ENCODE results near the gene FHL1.
"Not testable (repeated sequence)": the region's sequence is repeated elsewhere in the genome, so short reads cannot be mapped to it uniquely, and the experiment has no call there.

Gene FHL1

DNA sequence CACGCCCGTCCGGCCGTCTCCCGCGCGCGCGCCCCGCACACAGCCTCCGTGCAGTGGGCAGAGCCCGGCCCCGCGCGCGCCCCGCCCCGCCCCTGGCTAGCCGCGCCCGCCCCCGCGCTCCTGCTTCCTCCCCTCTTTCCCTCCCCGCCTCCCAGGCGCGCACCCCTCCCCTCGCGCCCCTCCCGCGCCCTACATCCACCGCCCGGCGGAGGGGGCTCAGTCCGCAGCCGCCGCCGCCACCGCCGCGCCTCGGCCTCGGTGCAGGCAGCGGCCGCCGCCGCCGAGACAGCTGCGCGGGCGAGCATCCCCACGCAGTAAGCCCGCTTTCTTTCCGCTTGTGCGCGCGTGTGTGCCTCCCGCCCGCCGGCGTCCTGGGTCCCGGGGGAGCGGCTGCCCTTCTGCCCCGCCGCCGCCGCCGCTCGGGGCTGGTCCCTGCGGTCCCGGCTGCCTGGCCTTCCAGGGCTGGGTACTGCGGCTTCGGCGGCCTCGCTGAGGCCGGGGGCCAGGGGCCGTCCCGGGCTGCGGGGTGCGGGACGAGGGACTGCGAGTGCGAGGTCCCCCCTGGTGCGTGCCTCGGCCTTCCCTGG lies at the start of gene FHL1:
Gene FHL1, plus strand, starts transcription at position 219 of the 587 bp plus-strand sequence.
- peak; percentile 18 for DNase-seq
- in situ Hi-C loops (cut with MboI; ENCODE audit: low pct_unique_long_range_greater_than_20kb, low sequenced_read_pairs), result no loop called here

DNA sequence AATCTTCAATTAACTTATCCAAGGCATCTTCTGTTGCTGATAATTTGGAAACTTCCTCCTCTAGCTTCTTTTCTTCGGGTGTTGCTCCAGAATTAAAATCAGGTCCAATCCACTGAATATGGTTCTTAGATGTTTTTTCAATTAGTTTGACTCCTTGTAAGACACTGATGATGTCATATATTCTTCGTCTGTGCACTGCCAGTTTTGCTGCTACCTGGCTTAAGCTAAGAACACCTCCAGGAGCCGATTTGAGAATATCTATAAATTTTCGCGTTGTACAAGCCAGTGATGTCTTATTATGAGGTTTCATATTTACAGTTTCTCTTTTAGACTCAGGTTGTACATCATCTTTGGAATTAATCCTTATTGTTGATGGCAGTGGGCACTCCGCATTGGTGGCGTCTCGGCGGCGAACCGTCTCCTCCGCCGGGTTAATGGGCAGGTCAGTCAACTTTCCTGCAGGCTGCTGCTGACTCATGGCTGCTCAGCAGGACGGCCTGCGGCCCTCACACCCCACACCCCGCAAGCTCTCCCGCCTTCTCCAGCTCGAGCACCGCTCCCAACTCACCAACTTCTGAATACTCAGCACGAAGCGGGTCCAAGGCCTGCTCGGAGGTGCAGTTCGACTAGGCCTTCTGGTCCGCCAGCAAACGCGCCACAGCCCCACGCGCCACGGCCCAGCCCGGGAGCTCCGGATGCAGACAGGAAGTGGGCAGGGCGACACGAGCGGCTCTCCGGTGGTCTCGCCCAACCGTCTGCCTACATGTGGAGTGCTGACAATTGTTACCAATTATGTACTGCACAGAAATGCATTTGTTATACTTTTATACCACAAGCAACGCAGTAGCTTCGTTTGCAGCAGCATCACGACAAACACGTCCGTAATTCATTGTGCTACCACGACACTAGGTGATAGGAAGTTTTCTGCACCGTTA lies 49.2 kb upstream of the FHL1 start:
- in situ Hi-C loops (cut with MboI; ENCODE audit: low pct_unique_long_range_greater_than_20kb, low sequenced_read_pairs), result no loop called here

DNA sequence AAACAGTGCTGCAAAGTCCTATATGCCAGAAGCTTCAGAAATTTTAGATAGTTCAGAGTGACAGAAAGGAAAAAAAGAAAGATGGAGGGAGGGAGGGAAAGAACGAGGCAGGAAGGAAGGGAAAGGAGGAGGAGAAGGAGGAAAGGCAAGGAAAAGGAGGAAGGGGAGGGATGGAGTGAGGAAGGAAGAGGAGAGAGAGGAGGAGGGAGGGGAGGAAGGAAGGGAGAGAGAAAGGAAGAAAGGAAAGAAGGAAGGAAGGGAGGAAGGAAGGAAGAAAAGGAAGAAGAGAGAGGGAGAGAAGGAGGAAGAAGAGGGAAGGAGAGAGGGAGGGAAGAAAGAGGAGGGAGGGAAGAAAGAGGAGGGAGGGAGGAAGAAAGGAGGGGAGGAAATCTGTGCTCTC lies 42.4 kb upstream of the FHL1 start:
- in situ Hi-C loops (cut with MboI; ENCODE audit: low pct_unique_long_range_greater_than_20kb, low sequenced_read_pairs), result no loop called here
- DNase-seq, result no peak

More for the DNA sequence above, 49.2 kb upstream of the FHL1 start:
- DNase-seq, result no peak

DNA sequence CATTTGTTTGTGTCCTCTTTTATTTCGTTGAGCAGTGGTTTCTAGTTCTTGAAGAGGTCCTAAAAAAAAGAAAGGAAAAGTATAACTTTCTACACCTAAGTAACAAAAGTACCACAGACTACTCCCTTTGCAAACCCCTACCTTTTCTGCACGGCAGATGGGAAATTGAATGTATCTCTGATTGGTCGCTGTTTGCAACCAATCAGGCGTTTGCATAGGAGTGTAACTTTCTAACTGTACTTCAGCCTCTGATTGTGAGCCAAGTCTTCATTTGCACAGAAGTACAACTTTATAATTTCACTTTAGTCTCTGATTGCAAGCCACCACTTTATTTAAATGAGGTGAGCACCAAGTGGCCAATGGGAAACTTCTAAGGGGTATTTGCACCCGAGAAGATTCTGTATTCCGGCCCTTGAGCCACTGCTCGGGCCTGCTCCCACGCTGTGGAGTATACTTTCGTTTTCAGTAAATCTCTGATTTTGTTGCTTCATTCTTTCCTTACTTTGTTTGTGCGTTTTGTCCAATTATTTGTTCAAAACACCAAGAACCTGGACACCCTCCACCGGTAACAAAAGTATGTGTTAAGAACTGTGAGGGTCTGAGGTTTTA lies 40.3 kb upstream of the FHL1 start:
- in situ Hi-C loops (cut with MboI; ENCODE audit: low pct_unique_long_range_greater_than_20kb, low sequenced_read_pairs), result no loop called here
- DNase-seq, result no peak

DNA sequence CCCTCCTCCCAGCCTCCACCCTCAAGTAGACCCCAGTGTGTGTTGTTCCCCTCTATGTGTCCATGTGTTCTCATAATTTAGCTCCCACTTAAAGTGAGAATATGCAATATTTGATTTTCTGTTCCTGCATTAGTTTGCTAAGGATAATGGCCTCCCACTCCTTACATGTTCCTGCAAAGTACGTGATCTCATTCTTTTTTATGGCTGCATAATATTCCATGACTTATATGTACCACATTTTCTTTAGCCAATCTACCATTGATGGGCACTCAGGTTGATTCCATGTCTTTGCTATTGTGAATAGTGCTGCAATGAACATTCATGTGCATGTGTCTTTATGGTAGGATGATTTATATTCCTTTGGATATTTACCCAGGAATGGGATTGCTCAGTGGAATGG lies 38.4 kb upstream of the FHL1 start:
- in situ Hi-C loops (cut with MboI; ENCODE audit: low pct_unique_long_range_greater_than_20kb, low sequenced_read_pairs); DNase-seq: not testable (repeated sequence)

DNA sequence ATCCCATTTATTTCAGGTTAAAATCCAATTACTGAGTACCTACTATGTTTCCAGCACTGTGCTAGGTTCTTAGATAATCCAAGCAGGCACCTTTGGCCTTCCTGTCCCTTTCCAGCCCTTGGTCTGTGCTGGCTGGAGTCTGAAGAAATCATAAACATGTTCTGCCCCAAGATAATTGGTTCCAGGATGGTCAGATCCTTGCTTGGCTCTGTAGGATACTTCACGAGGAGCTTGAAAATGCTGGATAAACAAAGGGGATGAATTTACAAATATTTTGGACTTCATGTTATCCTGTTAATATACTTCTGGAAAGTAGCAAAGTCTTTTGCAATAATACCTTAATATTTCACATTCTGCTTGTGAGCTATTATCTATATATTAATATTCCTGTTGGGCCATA lies 35.0 kb upstream of the FHL1 start:
- in situ Hi-C loops (cut with MboI; ENCODE audit: low pct_unique_long_range_greater_than_20kb, low sequenced_read_pairs), result no loop called here
- DNase-seq, result no peak

DNA sequence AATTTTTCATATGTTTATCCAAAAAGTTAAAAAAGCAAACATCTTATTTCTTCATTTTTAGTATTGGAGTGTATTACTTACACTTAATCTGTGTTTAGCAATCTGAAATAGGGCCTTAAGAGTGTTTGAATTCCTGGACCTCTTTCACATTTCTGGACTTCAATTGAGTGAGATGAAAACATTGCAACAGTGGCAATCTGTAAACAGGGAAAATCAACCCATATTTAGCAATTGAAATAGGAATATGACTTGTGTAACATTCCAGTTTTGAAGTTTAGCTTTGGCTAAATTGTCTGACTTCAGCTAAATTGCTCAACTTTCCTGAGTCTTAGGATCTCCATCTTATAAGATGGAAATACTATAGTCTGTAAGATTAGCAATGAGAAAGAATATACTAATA lies 34.6 kb upstream of the FHL1 start:
- in situ Hi-C loops (cut with MboI; ENCODE audit: low pct_unique_long_range_greater_than_20kb, low sequenced_read_pairs), result no loop called here
- no peak for DNase-seq

DNA sequence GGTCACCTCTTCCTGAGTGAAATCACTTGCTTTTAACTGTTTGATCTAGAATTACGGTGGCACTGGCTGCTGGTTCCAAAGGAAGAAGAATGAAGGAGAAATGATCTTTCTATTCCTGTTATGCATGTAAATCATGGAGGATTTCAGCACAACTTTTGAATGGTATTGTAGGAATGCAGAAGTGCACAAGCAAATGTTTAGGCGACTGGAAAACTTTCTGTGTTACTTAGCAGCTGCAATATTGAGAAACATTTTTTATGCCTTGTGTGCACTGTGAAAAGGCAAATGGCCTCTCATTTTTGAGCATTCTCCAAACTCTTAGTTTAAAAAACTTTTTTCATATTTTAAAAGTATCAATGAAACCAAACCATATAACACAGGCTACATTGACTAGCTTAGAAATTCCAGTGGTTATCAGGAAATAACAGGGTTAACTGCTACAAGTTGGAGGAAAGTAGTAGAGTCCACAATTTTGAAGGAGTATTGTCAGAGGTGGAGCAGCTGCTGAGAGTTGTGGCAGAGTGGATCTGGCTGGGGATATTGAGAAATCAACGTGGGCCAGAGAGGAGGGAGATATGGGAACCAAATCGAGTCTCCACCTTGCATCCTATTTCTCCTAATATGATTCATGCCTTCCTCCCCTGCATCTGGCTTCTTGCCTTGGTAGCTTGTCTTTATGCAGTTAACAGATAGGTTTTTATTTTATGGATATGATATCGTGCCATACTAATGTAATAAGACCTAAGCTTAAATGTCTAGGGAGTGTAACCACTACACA lies 32.0 kb upstream of the FHL1 start:
- peak; percentile 1 for DNase-seq
- in situ Hi-C loops (cut with MboI; ENCODE audit: low pct_unique_long_range_greater_than_20kb, low sequenced_read_pairs), result no loop called here

DNA sequence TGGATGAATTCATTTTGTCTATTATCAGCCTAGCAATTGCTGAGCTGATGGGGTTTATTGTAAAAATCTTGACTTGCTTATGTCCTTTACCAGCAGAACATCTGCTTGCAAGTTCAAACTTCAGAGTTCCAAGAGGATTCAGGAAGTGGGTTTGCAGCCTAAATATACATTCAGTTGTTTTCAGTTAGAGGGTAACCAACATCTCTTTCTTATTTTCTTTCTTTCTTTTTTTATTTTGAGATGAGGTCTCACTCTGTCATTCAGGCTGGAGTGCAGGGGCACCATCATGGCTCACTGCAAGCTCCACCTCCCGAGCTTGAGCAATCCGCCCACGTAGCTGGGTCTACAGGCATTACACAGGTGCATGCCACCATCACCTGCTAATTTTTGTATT lies 31.4 kb upstream of the FHL1 start:
- in situ Hi-C loops (cut with MboI; ENCODE audit: low pct_unique_long_range_greater_than_20kb, low sequenced_read_pairs), result no loop called here
- no peak for DNase-seq

DNA sequence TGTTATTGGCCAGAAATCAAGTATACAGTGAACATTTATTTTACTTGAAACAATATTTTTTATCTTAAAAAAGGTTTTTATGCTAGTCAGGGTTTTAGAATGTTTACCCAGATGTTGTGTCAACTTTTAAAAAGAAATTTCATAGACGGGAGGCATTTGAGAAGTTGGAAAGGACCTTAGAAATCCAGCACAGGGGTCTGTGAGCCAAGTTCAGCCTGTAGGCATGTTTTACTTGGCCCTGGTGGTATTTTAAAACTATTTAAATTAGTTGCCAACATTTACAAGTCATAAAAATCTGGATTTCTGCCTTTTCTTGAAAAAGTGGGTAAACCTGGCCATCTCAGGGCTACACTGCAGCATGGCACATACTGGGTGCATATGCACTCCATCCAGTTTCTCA lies 25.5 kb upstream of the FHL1 start:
- DNase-seq, result no peak
- in situ Hi-C loops (cut with MboI; ENCODE audit: low pct_unique_long_range_greater_than_20kb, low sequenced_read_pairs), result no loop called here

DNA sequence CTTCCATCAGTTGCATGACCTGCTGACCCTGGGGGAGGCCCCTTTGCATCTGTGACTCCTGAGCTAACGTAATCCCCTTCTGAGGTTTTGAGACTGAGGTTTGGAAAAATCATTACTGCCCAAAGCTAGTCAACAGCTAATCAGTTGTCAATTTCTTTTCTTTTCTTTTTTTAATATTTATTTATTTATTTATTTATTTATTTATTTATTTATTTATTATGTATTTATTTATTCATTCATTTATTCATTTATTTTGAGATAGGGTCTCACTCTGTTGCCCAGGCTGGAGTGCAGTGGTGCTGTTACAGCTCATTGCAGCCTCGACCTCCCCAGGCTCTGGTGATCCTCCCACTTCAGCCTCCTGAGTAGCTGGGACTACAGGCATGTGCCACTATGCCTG lies 25.1 kb upstream of the FHL1 start:
- in situ Hi-C loops (cut with MboI; ENCODE audit: low pct_unique_long_range_greater_than_20kb, low sequenced_read_pairs), result no loop called here
- DNase-seq, result no peak

DNA sequence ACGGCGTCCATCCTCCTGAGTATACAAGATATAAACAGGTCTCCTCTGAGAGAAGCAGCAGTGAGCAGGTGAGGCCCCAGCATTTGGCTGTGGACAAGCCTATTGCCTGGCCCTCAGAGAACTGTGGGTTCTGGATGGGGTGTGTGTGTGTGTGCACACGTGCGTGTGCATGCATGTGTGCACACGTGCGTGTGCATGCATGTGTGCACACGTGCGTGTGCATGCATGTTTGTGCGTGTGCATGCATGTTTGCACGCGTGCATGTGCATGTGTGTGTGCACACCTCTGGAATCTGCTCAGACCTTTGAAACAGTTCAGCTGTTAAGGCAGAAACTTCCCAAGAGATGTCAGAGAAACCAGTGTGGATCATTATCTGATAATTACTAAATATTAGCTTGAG lies 22.2 kb upstream of the FHL1 start:
- in situ Hi-C loops (cut with MboI; ENCODE audit: low pct_unique_long_range_greater_than_20kb, low sequenced_read_pairs), result no loop called here
- DNase-seq, result no peak

DNA sequence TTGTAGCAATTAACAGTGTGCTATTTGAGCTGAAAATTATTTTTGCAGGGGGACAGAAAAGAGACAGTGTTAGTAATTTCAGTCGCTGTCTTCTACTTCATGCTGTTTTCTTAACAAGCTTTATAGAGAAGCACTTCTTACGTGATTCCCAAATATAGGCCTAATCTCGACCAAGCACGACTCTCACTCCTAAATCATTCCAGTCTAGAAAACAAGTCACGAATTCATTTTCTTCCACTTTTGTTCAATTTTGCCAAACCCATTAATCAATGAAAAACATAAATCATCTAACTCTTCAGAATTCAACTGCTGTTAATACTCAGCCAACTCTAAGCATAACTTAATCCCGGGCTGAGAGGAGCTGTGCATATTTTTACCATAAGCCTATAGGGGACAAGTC lies 21.0 kb upstream of the FHL1 start:
- no peak for DNase-seq
- in situ Hi-C loops (cut with MboI; ENCODE audit: low pct_unique_long_range_greater_than_20kb, low sequenced_read_pairs), result no loop called here

DNA sequence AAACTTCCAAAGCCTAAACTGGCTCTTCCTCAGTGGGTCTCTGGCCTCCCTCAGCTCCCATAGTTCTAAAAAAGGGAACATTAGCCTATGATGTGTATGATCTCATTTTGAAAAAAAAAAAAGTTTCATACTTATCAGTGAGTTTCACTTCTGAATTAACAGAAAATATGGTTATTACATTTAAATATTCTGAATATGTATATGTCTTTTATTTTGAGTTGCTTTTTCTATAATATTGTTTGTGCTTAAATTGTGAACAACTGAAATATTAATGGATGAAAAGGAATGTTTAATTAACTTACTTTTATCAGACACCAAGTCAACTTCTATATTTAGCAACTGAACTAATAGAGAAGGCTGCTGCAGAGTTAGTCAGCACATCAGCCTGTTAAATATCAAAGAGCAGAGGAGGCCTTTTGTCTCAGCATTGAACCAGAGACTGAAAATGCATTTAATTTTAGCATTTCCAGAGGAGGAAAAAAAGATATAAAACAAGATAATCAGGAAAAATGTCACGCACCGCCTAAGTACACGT lies 20.4 kb upstream of the FHL1 start:
- in situ Hi-C loops (cut with MboI; ENCODE audit: low pct_unique_long_range_greater_than_20kb, low sequenced_read_pairs), result no loop called here
- no peak for DNase-seq

DNA sequence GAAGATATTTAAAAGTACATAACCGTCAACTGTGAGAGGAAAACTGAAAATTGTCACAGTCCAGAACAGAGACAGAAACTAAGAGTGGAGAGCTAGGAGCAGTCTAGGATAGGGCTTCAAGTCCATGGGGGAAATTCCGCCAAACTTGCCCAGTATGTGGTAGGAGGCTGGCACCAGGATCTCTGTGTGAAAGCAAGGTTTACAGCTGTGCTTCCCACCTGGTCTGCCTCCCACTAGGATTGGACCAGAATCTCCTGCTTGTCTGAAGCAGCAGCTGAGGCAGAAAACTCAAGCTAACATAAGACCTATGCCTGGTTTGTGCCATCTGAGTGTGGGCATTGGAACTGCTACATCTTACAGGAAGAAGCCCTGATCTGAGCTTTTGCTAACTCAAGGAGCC lies 18.6 kb upstream of the FHL1 start:
- DNase-seq, result no peak
- in situ Hi-C loops (cut with MboI; ENCODE audit: low pct_unique_long_range_greater_than_20kb, low sequenced_read_pairs), result no loop called here

DNA sequence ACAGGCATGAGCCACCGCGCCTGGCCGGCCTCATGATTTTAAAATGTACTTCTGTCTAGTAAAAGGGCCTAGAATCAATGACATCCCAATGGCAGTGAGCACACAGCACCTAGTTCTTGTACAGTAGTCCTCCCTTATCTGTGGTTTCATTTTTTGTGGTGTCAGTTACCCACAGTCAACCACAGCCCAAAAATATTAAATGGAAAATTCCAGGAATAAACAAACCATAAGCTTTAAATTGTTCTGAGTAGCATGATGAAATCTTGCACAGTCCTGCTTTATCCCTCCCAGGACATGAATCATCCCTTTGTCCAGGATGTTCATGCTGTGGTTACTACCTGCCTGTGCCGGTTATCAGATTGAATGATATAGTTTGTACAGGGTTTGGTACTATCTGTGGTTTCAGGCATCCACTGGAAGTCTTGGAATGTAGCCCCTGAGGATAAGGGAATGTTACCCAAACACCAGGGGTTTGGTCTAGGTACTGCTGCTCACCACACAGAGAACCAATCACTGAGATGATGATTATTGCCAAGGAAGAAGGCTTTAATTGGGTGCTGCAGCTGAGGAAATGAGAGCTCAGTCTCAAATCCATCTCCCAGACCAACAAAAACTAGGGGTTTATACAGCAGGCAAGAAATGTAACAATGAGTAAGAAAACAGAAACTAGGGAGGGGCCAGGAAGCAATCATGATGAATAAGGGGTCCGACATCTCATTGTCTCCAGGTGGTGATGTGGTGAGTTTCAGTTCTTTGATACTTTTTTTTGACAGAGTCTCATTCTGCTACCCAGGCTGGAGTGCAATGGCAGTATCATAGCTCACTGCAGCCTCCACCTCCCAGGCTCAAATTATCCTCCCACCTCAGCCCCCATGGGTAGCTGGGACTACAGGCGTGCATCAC lies 16.2 kb upstream of the FHL1 start:
- in situ Hi-C loops (cut with MboI; ENCODE audit: low pct_unique_long_range_greater_than_20kb, low sequenced_read_pairs), result no loop called here

DNA sequence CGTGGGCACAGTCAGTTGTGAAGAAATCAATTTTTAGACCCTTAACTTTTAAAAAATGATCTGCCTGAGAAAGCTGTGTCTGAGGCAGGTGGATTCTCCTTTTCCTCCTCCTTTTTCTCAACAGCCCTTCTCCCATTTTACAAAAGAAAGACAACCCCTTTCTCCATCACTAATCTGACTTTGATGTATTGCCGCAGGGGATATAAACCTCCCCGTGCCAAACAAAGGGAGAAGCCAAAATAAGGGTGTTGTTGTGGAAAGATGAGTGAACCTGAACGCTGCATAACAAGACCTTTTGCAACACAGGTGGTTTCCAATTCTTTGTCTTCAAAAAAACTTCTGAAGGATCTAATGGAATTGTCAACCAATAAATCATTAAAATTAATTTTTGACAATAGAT lies 8.4 kb upstream of the FHL1 start:
- in situ Hi-C loops (cut with MboI; ENCODE audit: low pct_unique_long_range_greater_than_20kb, low sequenced_read_pairs), result no loop called here
- DNase-seq, result no peak

More for the DNA sequence above, 16.2 kb upstream of the FHL1 start:
- DNase-seq, result peak; percentile 64

DNA sequence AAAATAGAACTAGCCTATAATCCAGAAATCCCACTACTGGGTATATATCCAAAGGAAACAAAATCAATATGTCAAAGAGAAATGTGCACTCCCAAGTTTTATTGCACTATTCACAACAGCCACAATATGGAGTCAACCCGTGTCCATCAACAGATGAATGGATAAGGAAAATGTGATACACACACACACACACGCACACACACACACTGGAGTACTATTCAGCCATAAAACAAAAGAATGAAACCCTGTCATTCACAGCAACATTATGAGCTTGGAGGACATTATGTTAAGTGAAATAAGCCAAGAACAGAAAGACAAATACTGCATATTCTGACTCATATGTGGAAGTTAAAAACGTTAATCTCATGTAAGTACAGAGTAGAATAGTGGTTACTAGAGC lies 5.8 kb upstream of the FHL1 start:
- no peak for DNase-seq
- in situ Hi-C loops (cut with MboI; ENCODE audit: low pct_unique_long_range_greater_than_20kb, low sequenced_read_pairs), result no loop called here
